Measurements from ENCODE around the gene ANKRD2. TPM values are rescaled to one million over a fixed set of nuclear protein-coding genes. Genes with fewer than 3 reads are reported as not detected.

Gene ANKRD2
- total and polyA plus RNA-seq, 10 of the 15 experiments (the other 5 are each of a cell fraction or from before 2014, with no cell fraction given) = 0.18 to 0.23 TPM; not detected in 8

Other genes starting within 250 kb of the ANKRD2 start
Only the 7 nearest of the 15 such genes appear.
- gene MMS19, start 74.4 kb upstream of the ANKRD2 start, total RNA-seq (2014; rRNA removed) = 90.8 and 97.3 TPM in 2 replicates
- gene MMS19, start 74.4 kb upstream of the ANKRD2 start, total RNA-seq (2014; rRNA removed; fragmentation: Illumina TruSeq; extraction: Trizol) = 49.1 and 54.4 TPM in 2 replicates
- gene MMS19, start 74.4 kb upstream of the ANKRD2 start, total RNA-seq (2021) = 71.7 and 74.3 TPM in 2 replicates
- 99.9 and 112 TPM in 2 replicates for gene MMS19, start 74.4 kb upstream of the ANKRD2 start, polyA plus RNA-seq (2011; rRNA removed)
- 54.7 and 57.6 TPM in 2 replicates for gene MMS19, start 74.4 kb upstream of the ANKRD2 start, polyA plus RNA-seq (2014; fragmentation: Illumina TruSeq; extraction: Trizol)
- 10 to 100 TPM; 40.2 to 74.3 TPM for gene MMS19, start 74.4 kb upstream of the ANKRD2 start, polyA plus RNA-seq (2014; fragmentation: Nextera tagmentation; extraction: Ambion mirVana)
- gene MMS19, start 74.4 kb upstream of the ANKRD2 start, polyA plus RNA-seq (2014; rRNA removed) = 86.3 and 96.8 TPM in 2 replicates
- gene MMS19, start 74.4 kb upstream of the ANKRD2 start, polyA plus RNA-seq (2016; fragmentation: Nextera tagmentation; extraction: Ambion mirVana) = 10 to 100 TPM; 54.4 to 63.7 TPM
- gene UBTD1, start 73.9 kb upstream of the ANKRD2 start, total RNA-seq (2014; rRNA removed) = 0.76 and 1.2 TPM in 2 replicates
- 0.18 and 0.22 TPM in 2 replicates for gene UBTD1, start 73.9 kb upstream of the ANKRD2 start, total RNA-seq (2014; rRNA removed; fragmentation: Illumina TruSeq; extraction: Trizol)
- gene UBTD1, start 73.9 kb upstream of the ANKRD2 start, total RNA-seq (2021) = 1.2 and 1.3 TPM in 2 replicates
- 0.24 and 1.2 TPM in 2 replicates for gene UBTD1, start 73.9 kb upstream of the ANKRD2 start, polyA plus RNA-seq (2011; rRNA removed)
- gene UBTD1, start 73.9 kb upstream of the ANKRD2 start, polyA plus RNA-seq (2014; fragmentation: Illumina TruSeq; extraction: Trizol) = 0.16 TPM in 1 of 2 replicates, not detected in the other
- gene UBTD1, start 73.9 kb upstream of the ANKRD2 start, polyA plus RNA-seq (2014; fragmentation: Nextera tagmentation; extraction: Ambion mirVana) = under 1 TPM in 1 of 2 experiments, not detected in 1; 0.04 TPM
- gene UBTD1, start 73.9 kb upstream of the ANKRD2 start, polyA plus RNA-seq (2014; rRNA removed) = 0.66 and 1.5 TPM in 2 replicates
- 1 to 10 TPM in 1 of 2 experiments, under 1 TPM in 1; 0.83 to 1.3 TPM for gene UBTD1, start 73.9 kb upstream of the ANKRD2 start, polyA plus RNA-seq (2016; fragmentation: Nextera tagmentation; extraction: Ambion mirVana)
- gene HOGA1, start 11.6 kb downstream of the ANKRD2 start, total RNA-seq (2014; rRNA removed) = not detected in 2 replicates
- 0.09 TPM in 1 of 2 replicates, not detected in the other for gene HOGA1, start 11.6 kb downstream of the ANKRD2 start, total RNA-seq (2014; rRNA removed; fragmentation: Illumina TruSeq; extraction: Trizol)
- not detected in 2 replicates for gene HOGA1, start 11.6 kb downstream of the ANKRD2 start, total RNA-seq (2021)
- 0.12 and 0.19 TPM in 2 replicates for gene HOGA1, start 11.6 kb downstream of the ANKRD2 start, polyA plus RNA-seq (2011; rRNA removed)
- 0.01 TPM in 1 of 2 replicates, not detected in the other for gene HOGA1, start 11.6 kb downstream of the ANKRD2 start, polyA plus RNA-seq (2014; fragmentation: Illumina TruSeq; extraction: Trizol)
- under 1 TPM in 1 of 2 experiments, not detected in 1; 0.06 TPM for gene HOGA1, start 11.6 kb downstream of the ANKRD2 start, polyA plus RNA-seq (2014; fragmentation: Nextera tagmentation; extraction: Ambion mirVana)
- 0.05 TPM in 1 of 2 replicates, not detected in the other for gene HOGA1, start 11.6 kb downstream of the ANKRD2 start, polyA plus RNA-seq (2014; rRNA removed)
- not detected for gene HOGA1, start 11.6 kb downstream of the ANKRD2 start, polyA plus RNA-seq (2016; fragmentation: Nextera tagmentation; extraction: Ambion mirVana)
- gene C10orf62, start 16.9 kb downstream of the ANKRD2 start, total RNA-seq (2014; rRNA removed) = not detected in 2 replicates
- 0.14 TPM in 1 of 2 replicates, not detected in the other for gene C10orf62, start 16.9 kb downstream of the ANKRD2 start, total RNA-seq (2014; rRNA removed; fragmentation: Illumina TruSeq; extraction: Trizol)
- not detected in 2 replicates for gene C10orf62, start 16.9 kb downstream of the ANKRD2 start, total RNA-seq (2021)
- not detected in 2 replicates for gene C10orf62, start 16.9 kb downstream of the ANKRD2 start, polyA plus RNA-seq (2011; rRNA removed)
- not detected in 2 replicates for gene C10orf62, start 16.9 kb downstream of the ANKRD2 start, polyA plus RNA-seq (2014; fragmentation: Illumina TruSeq; extraction: Trizol)
- not detected for gene C10orf62, start 16.9 kb downstream of the ANKRD2 start, polyA plus RNA-seq (2014; fragmentation: Nextera tagmentation; extraction: Ambion mirVana)
- not detected in 2 replicates for gene C10orf62, start 16.9 kb downstream of the ANKRD2 start, polyA plus RNA-seq (2014; rRNA removed)
- gene C10orf62, start 16.9 kb downstream of the ANKRD2 start, polyA plus RNA-seq (2016; fragmentation: Nextera tagmentation; extraction: Ambion mirVana) = not detected
- gene MORN4, start 60.7 kb downstream of the ANKRD2 start, total RNA-seq (2014; rRNA removed) = 1.3 and 1.7 TPM in 2 replicates
- gene MORN4, start 60.7 kb downstream of the ANKRD2 start, total RNA-seq (2014; rRNA removed; fragmentation: Illumina TruSeq; extraction: Trizol) = 1.7 and 2.2 TPM in 2 replicates
- gene MORN4, start 60.7 kb downstream of the ANKRD2 start, total RNA-seq (2021) = 1.3 and 2.2 TPM in 2 replicates
- 1.9 and 2.0 TPM in 2 replicates for gene MORN4, start 60.7 kb downstream of the ANKRD2 start, polyA plus RNA-seq (2011; rRNA removed)
- 2.9 and 3.5 TPM in 2 replicates for gene MORN4, start 60.7 kb downstream of the ANKRD2 start, polyA plus RNA-seq (2014; fragmentation: Illumina TruSeq; extraction: Trizol)
- gene MORN4, start 60.7 kb downstream of the ANKRD2 start, polyA plus RNA-seq (2014; fragmentation: Nextera tagmentation; extraction: Ambion mirVana) = 1 to 10 TPM; 2.4 to 2.8 TPM
- gene MORN4, start 60.7 kb downstream of the ANKRD2 start, polyA plus RNA-seq (2014; rRNA removed) = 4.3 and 4.6 TPM in 2 replicates
- 1 to 10 TPM; 4.9 to 5.5 TPM for gene MORN4, start 60.7 kb downstream of the ANKRD2 start, polyA plus RNA-seq (2016; fragmentation: Nextera tagmentation; extraction: Ambion mirVana)
- 13.3 and 13.6 TPM in 2 replicates for gene PI4K2A, start 67.9 kb downstream of the ANKRD2 start, total RNA-seq (2014; rRNA removed)
- gene PI4K2A, start 67.9 kb downstream of the ANKRD2 start, total RNA-seq (2014; rRNA removed; fragmentation: Illumina TruSeq; extraction: Trizol) = 7.6 and 7.8 TPM in 2 replicates
- gene PI4K2A, start 67.9 kb downstream of the ANKRD2 start, total RNA-seq (2021) = 11.9 and 12.5 TPM in 2 replicates
- 8.9 and 11.5 TPM in 2 replicates for gene PI4K2A, start 67.9 kb downstream of the ANKRD2 start, polyA plus RNA-seq (2011; rRNA removed)
- 12.3 and 12.7 TPM in 2 replicates for gene PI4K2A, start 67.9 kb downstream of the ANKRD2 start, polyA plus RNA-seq (2014; fragmentation: Illumina TruSeq; extraction: Trizol)
- 1 to 10 TPM; 1.5 to 3.1 TPM for gene PI4K2A, start 67.9 kb downstream of the ANKRD2 start, polyA plus RNA-seq (2014; fragmentation: Nextera tagmentation; extraction: Ambion mirVana)
- 14.5 and 15.0 TPM in 2 replicates for gene PI4K2A, start 67.9 kb downstream of the ANKRD2 start, polyA plus RNA-seq (2014; rRNA removed)
- gene PI4K2A, start 67.9 kb downstream of the ANKRD2 start, polyA plus RNA-seq (2016; fragmentation: Nextera tagmentation; extraction: Ambion mirVana) = 1 to 10 TPM; 1.9 to 8.5 TPM
- gene AVPI1, start 114.5 kb downstream of the ANKRD2 start, total RNA-seq (2014; rRNA removed) = 0.82 and 1.1 TPM in 2 replicates
- 0.37 and 0.63 TPM in 2 replicates for gene AVPI1, start 114.5 kb downstream of the ANKRD2 start, total RNA-seq (2014; rRNA removed; fragmentation: Illumina TruSeq; extraction: Trizol)
- gene AVPI1, start 114.5 kb downstream of the ANKRD2 start, total RNA-seq (2021) = 1.1 and 1.4 TPM in 2 replicates
- gene AVPI1, start 114.5 kb downstream of the ANKRD2 start, polyA plus RNA-seq (2011; rRNA removed) = 0.43 and 1.0 TPM in 2 replicates
- gene AVPI1, start 114.5 kb downstream of the ANKRD2 start, polyA plus RNA-seq (2014; fragmentation: Illumina TruSeq; extraction: Trizol) = 0.21 and 0.65 TPM in 2 replicates
- under 1 TPM; 0.08 to 0.13 TPM for gene AVPI1, start 114.5 kb downstream of the ANKRD2 start, polyA plus RNA-seq (2014; fragmentation: Nextera tagmentation; extraction: Ambion mirVana)
- 0.65 and 1.2 TPM in 2 replicates for gene AVPI1, start 114.5 kb downstream of the ANKRD2 start, polyA plus RNA-seq (2014; rRNA removed)
- 1 to 10 TPM; 1.3 to 1.4 TPM for gene AVPI1, start 114.5 kb downstream of the ANKRD2 start, polyA plus RNA-seq (2016; fragmentation: Nextera tagmentation; extraction: Ambion mirVana)

All from GM12878 (cell line).